ENCODE measurements around the gene CFAP157. TPM values are rescaled to one million over a fixed set of nuclear protein-coding genes. Genes with fewer than 3 reads are reported as not detected.

CFAP157 gene
- total and polyA plus RNA-seq, 7 experiments from 2014 or later: 0.11 to 0.38 (median 0.22) TPM; not detected in 2

- Histone ChIP-seq H3K4me1 (ENCODE audit: control insufficient read depth in 2 of 2, insufficient read depth in 2 of 2, low read length in 2 of 2) (no peaks in the 10 kb centered on the region), H3K36me3 (ENCODE audit: control insufficient read depth in 2 of 3, insufficient read depth in 3 of 3, low read length in 3 of 3) (peaks cover 4 to 61% (median 9%) of the 10 kb centered on the region in 3 experiments), H3K4me3 (ENCODE audit: low read length) (no peak overlapping the region), H3K27ac (ENCODE audit: low read depth, low read length) (peak overlapping the region; percentile 14), H3K9me3 (ENCODE audit: control insufficient read depth in 2 of 3, low read length in 3 of 3) (no peaks in the 10 kb centered on the region), H3K27me3 (ENCODE audit: control insufficient read depth in 2 of 2, insufficient read depth in 2 of 2, low read length in 2 of 2) (no peaks in the 10 kb centered on the region)
- Mint-ChIP-seq H3K9me3 (no peaks in the 10 kb centered on the region), H3K36me3 (peaks cover 0 to 16% (median 8%) of the 10 kb centered on the region in 5 donors), H3K4me3 (no peak overlapping the region), H3K27ac (peak overlapping the region in 6 of 9 donors; percentile 43 to 84 (median 59)), H3K27me3 (no peaks in the 10 kb centered on the region), H3K4me1 (peaks cover 14 to 23% (median 19%) of the 10 kb centered on the region in 7 donors)
- ATAC-seq (no peak), DNase-seq (no peak)
- ChIA-PET CTCF (interaction anchor here (1.9 kb wide), 1 partner anchor 14 kb away, joined by 6 read pairs; no protein-coding TSS in a partner anchor), POLR2A (interaction anchor here (1.3 kb wide), 1 partner anchor 16 kb away, joined by 4 read pairs; no protein-coding TSS in a partner anchor)
- intact Hi-C loops (cut with micrococcal nuclease): no loop called here
These were observed 52.1 kb downstream of the CFAP157 start for GRCh38 chr9:127758843-127759242.

DNA sequence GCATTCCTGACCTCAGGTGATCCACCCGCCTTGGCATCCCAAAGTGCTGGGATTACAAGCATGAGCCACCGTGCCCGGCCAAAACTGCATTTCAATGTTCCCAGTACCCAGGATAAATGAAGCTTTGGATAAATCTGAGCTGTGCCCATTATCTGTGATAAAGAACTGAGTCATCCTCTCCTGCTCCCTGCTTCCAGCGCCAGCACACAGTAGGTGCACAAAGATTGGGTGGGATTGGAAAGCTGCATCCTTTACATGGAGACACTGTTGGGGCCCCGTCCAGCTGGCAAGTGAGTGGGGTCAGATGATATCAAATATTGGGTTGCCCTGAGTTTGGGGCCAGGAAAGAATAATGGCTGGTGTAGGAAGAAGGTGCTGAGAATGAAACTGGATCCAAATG, 54.3 kb downstream of the CFAP157 start:
- H3K36me3 Mint-ChIP-seq: peaks cover 0 to 31% (median 11%) of the 10 kb centered on the region in 5 donors
- no peaks in the 10 kb centered on the region for H3K27me3 Mint-ChIP-seq
- peak overlapping the region in 2 of 9 donors; percentile 5 to 18 for H3K27ac Mint-ChIP-seq
- no peaks in the 10 kb centered on the region for H3K9me3 ChIP-seq (ENCODE audit: control insufficient read depth in 2 of 3, low read length in 3 of 3)
- H3K36me3 ChIP-seq (ENCODE audit: control insufficient read depth in 2 of 3, insufficient read depth in 3 of 3, low read length in 3 of 3): peaks cover 5 to 60% (median 9%) of the 10 kb centered on the region in 3 experiments
- peaks cover 31 to 44% (median 38%) of the 10 kb centered on the region in 7 donors for H3K4me1 Mint-ChIP-seq
- ChIA-PET POLR2A (interaction anchor here (0.7 kb wide), 2 partner anchors 16 to 25 kb away, joined by 3 to 4 read pairs; partner anchors contain the start of gene CDK9), CTCF (interaction anchor here (1.2 kb wide), 1 partner anchor 24 kb away, joined by 4 read pairs; no protein-coding TSS in a partner anchor)
- H3K27ac ChIP-seq (ENCODE audit: low read depth, low read length): no peak overlapping the region
- peaks cover 0 to 3% of the 10 kb centered on the region in 2 donors for H3K4me1 ChIP-seq (ENCODE audit: control insufficient read depth in 2 of 2, insufficient read depth in 2 of 2, low read length in 2 of 2)
- H3K9me3 Mint-ChIP-seq: no peaks in the 10 kb centered on the region
- H3K27me3 ChIP-seq (ENCODE audit: control insufficient read depth in 2 of 2, insufficient read depth in 2 of 2, low read length in 2 of 2): no peaks in the 10 kb centered on the region
- intact Hi-C loops (cut with micrococcal nuclease): no loop called here
- H3K4me3 Mint-ChIP-seq: no peak overlapping the region
- no peak overlapping the region for H3K4me3 ChIP-seq (ENCODE audit: low read length)
- no peak for DNase-seq
- no peak for ATAC-seq

DNA sequence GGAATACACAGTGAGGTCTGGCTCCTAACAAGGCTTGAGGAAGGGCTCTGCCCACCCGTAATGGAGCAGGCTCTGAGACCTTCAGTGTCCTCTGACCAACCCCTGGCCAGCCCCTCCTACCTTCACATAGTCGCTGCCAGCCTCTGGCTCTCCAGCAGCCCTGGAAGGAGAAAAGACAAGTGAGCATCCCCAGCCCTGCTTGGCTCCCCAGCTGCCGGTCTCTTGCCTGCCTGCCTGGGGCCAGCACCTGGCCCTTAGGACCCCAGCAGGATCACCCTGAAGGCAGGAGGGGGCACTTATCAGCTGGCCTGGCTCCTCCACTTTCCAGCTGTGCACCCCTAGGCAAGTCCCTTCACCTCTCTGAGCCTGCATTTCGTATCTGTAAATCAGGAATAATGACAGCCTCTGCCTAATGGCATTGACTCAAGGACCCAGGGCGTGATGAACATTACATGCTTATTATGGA, 54.7 kb downstream of the CFAP157 start:
- H3K4me3 Mint-ChIP-seq: no peak overlapping the region
- no peaks in the 10 kb centered on the region for H3K27me3 Mint-ChIP-seq
- no peaks in the 10 kb centered on the region for H3K27me3 ChIP-seq (ENCODE audit: control insufficient read depth in 2 of 2, insufficient read depth in 2 of 2, low read length in 2 of 2)
- ChIA-PET POLR2A (interaction anchor here (0.6 to 0.7 kb wide), 3 partner anchors 16 to 24 kb away, joined by 3 to 4 read pairs (median 3); partner anchors contain the start of gene CDK9), CTCF (interaction anchor here (1.2 kb wide), 1 partner anchor 23 kb away, joined by 4 read pairs; no protein-coding TSS in a partner anchor)
- peaks cover 0 to 1% (median 0%) of the 10 kb centered on the region in 11 donors for H3K9me3 Mint-ChIP-seq
- H3K36me3 Mint-ChIP-seq: peaks cover 0 to 35% (median 15%) of the 10 kb centered on the region in 5 donors
- DNase-seq: no peak
- no peaks in the 10 kb centered on the region for H3K9me3 ChIP-seq (ENCODE audit: control insufficient read depth in 2 of 3, low read length in 3 of 3)
- H3K27ac ChIP-seq (ENCODE audit: low read depth, low read length): no peak overlapping the region
- ATAC-seq: no peak
- peaks cover 0 to 6% of the 10 kb centered on the region in 2 donors for H3K4me1 ChIP-seq (ENCODE audit: control insufficient read depth in 2 of 2, insufficient read depth in 2 of 2, low read length in 2 of 2)
- peaks cover 35 to 49% (median 42%) of the 10 kb centered on the region in 7 donors for H3K4me1 Mint-ChIP-seq
- intact Hi-C loops (cut with micrococcal nuclease): no loop called here
- no peak overlapping the region for H3K4me3 ChIP-seq (ENCODE audit: low read length)
- H3K27ac Mint-ChIP-seq: peak overlapping the region in 2 of 9 donors; percentile 18 to 28
- peaks cover 8 to 64% (median 9%) of the 10 kb centered on the region in 3 experiments for H3K36me3 ChIP-seq (ENCODE audit: control insufficient read depth in 2 of 3, insufficient read depth in 3 of 3, low read length in 3 of 3)

GRCh38 chr9:127762111-127762676, 55.4 kb downstream of the CFAP157 start:
- Histone ChIP-seq H3K9me3 (ENCODE audit: control insufficient read depth in 2 of 3, low read length in 3 of 3) (no peaks in the 10 kb centered on the region), H3K27me3 (ENCODE audit: control insufficient read depth in 2 of 2, insufficient read depth in 2 of 2, low read length in 2 of 2) (no peaks in the 10 kb centered on the region), H3K4me3 (ENCODE audit: low read length) (no peak overlapping the region), H3K36me3 (ENCODE audit: control insufficient read depth in 2 of 3, insufficient read depth in 3 of 3, low read length in 3 of 3) (peaks cover 8 to 64% (median 9%) of the 10 kb centered on the region in 3 experiments), H3K4me1 (ENCODE audit: control insufficient read depth in 2 of 2, insufficient read depth in 2 of 2, low read length in 2 of 2) (peaks cover 6 to 10% of the 10 kb centered on the region in 2 donors), H3K27ac (ENCODE audit: low read depth, low read length) (no peak overlapping the region)
- DNase-seq: no peak
- POLR2A ChIA-PET: interaction anchor here (0.6 kb wide), 1 partner anchor 22 kb away, joined by 3 read pairs; no protein-coding TSS in a partner anchor
- peak; percentile 45 for ATAC-seq
- intact Hi-C loops (cut with micrococcal nuclease): no loop called here
- peak overlapping the region in 7 of 9 donors; percentile 54 to 78 (median 71) for H3K27ac Mint-ChIP-seq
- no peak overlapping the region for H3K4me3 Mint-ChIP-seq
- H3K27me3 Mint-ChIP-seq: no peaks in the 10 kb centered on the region
- peaks cover 39 to 55% (median 49%) of the 10 kb centered on the region in 7 donors for H3K4me1 Mint-ChIP-seq
- peaks cover 0 to 38% (median 15%) of the 10 kb centered on the region in 5 donors for H3K36me3 Mint-ChIP-seq
- CTCF ChIA-PET: interaction anchor here (1.0 to 1.3 kb wide), 2 partner anchors 18 to 23 kb away, joined by 3 read pairs; no protein-coding TSS in a partner anchor
- peaks cover 0 to 1% (median 0%) of the 10 kb centered on the region in 11 donors for H3K9me3 Mint-ChIP-seq

DNA sequence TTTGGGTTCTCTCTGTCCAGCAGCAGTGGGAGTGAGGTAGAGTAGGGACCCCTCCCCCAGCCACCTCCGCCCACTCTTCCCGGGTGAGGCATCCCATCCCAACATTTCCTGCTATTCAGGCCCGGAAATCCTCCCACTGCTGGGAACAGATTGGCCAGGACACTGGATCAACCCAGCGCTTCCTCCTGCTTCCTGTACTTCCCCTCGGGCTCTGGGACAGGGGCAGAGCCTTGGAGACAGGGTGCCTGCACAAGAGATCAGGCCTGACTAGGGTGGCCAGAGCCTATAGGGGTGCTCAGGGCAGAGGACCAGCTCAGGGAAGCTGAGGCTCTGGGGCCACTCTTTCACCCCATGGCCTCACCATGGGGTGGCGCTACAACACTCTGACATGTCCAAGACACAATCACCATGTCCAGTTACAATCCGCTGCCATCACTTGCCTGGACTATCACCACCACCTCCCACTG, 57.2 kb downstream of the CFAP157 start:
- Mint-ChIP-seq H3K4me3 (peak overlapping the region in 2 of 10 donors; percentile 36 to 45), H3K36me3 (peaks cover 0 to 43% (median 15%) of the 10 kb centered on the region in 5 donors)
- POLR2A ChIA-PET: interaction anchor here (1.0 to 11.2 kb wide), 3 partner anchors 8 to 20 kb away, joined by 3 to 99 read pairs (median 6); partner anchors contain the start of genes CDK9 and SH2D3C

DNA sequence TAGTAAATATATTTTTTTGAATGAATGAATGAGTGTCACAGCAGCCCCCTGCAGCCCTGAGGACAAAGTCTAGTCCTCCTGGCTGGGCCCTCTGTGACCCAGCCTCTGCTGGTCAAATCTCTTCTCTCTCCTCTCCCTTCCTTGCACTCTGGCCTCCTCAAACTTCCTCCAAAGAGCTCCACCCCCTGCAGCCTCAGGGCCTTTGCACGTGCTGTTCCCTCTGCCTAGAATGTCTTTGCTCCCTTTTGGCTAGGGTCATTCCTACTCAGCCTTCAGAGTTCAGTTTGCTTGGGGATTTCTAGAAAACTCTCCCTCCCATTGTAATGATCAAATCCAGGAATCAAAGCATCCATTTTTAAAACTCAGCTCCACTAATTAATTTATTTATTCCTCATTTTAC, 58.6 kb downstream of the CFAP157 start:
- no peaks in the 10 kb centered on the region for H3K27me3 Mint-ChIP-seq
- H3K4me3 ChIP-seq (ENCODE audit: low read length): no peak overlapping the region
- H3K9me3 ChIP-seq (ENCODE audit: control insufficient read depth in 2 of 3, low read length in 3 of 3): no peaks in the 10 kb centered on the region
- H3K9me3 Mint-ChIP-seq: peaks cover 0 to 1% (median 0%) of the 10 kb centered on the region in 11 donors
- peak overlapping the region in 1 of 10 donors; percentile 58 for H3K4me3 Mint-ChIP-seq
- H3K36me3 Mint-ChIP-seq: peaks cover 0 to 46% (median 15%) of the 10 kb centered on the region in 5 donors
- ChIA-PET CTCF (interaction anchor here (1.0 to 1.2 kb wide), 2 partner anchors 19 to 139 kb away, joined by 3 to 14 read pairs; no protein-coding TSS in a partner anchor), POLR2A (interaction anchor here (0.9 to 11.2 kb wide), 6 partner anchors 11 to 37 kb away, joined by 3 to 99 read pairs (median 4); partner anchors contain the start of genes CDK9 and SH2D3C)
- H3K27ac Mint-ChIP-seq: peak overlapping the region in 6 of 9 donors; percentile 67 to 92 (median 76)
- H3K36me3 ChIP-seq (ENCODE audit: control insufficient read depth in 2 of 3, insufficient read depth in 3 of 3, low read length in 3 of 3): peaks cover 5 to 53% (median 12%) of the 10 kb centered on the region in 3 experiments
- ATAC-seq (no peak), DNase-seq (no peak)
- H3K4me1 ChIP-seq (ENCODE audit: control insufficient read depth in 2 of 2, insufficient read depth in 2 of 2, low read length in 2 of 2): peaks cover 36 to 41% of the 10 kb centered on the region in 2 donors
- intact Hi-C loops (cut with micrococcal nuclease): no loop called here
- H3K27ac ChIP-seq (ENCODE audit: low read depth, low read length): no peak overlapping the region
- H3K4me1 Mint-ChIP-seq: peaks cover 60 to 82% (median 78%) of the 10 kb centered on the region in 7 donors
- H3K27me3 ChIP-seq (ENCODE audit: control insufficient read depth in 2 of 2, insufficient read depth in 2 of 2, low read length in 2 of 2): no peaks in the 10 kb centered on the region

More for the DNA sequence above, 57.2 kb downstream of the CFAP157 start:
- Histone ChIP-seq H3K4me1 (ENCODE audit: control insufficient read depth in 2 of 2, insufficient read depth in 2 of 2, low read length in 2 of 2) (peaks cover 24 to 28% of the 10 kb centered on the region in 2 donors), H3K4me3 (ENCODE audit: low read length) (no peak overlapping the region), H3K27ac (ENCODE audit: low read depth, low read length) (peak overlapping the region; percentile 46), H3K27me3 (ENCODE audit: control insufficient read depth in 2 of 2, insufficient read depth in 2 of 2, low read length in 2 of 2) (no peaks in the 10 kb centered on the region), H3K9me3 (ENCODE audit: control insufficient read depth in 2 of 3, low read length in 3 of 3) (no peaks in the 10 kb centered on the region), H3K36me3 (ENCODE audit: control insufficient read depth in 2 of 3, insufficient read depth in 3 of 3, low read length in 3 of 3) (peaks cover 5 to 61% (median 12%) of the 10 kb centered on the region in 3 experiments)
- peak in 1 of 9 donors; percentile 48 for DNase-seq
- intact Hi-C loops (cut with micrococcal nuclease): no loop called here
- peaks cover 51 to 67% (median 64%) of the 10 kb centered on the region in 7 donors for H3K4me1 Mint-ChIP-seq
- H3K9me3 Mint-ChIP-seq: peaks cover 0 to 1% (median 0%) of the 10 kb centered on the region in 11 donors
- H3K27me3 Mint-ChIP-seq: no peaks in the 10 kb centered on the region
- CTCF ChIA-PET: interaction anchor here (0.8 to 1.3 kb wide), 4 partner anchors 16 to 157 kb away, joined by 3 read pairs; no protein-coding TSS in a partner anchor
- ATAC-seq: peak; percentile 72
- peak overlapping the region in 6 of 9 donors; percentile 71 to 84 (median 78) for H3K27ac Mint-ChIP-seq

Data from naive thymus-derived CD4-positive, alpha-beta T cell (primary cell).